Activated naive CD4-positive, alpha-beta T cell treated with anti-CD3 and anti-CD28 coated beads, Interleukin-2, amount 50 U/mL, for 72 hours (primary cell): Measurements from ENCODE around the gene JAKMIP1. TPM values are rescaled to one million over a fixed set of nuclear protein-coding genes. Genes with fewer than 3 reads are reported as not detected.
A peak's percentile ranks its signal among the peaks of the same experiment; 100 is the strongest.

Source experiments
- ATAC-seq, 2 donors: fragments of 150-1000 bp; cut with Tn5 transposase; 2 replicates each; pipeline ENCODE4 v1.10.0; 2021; ENCODE audit warnings: mild to moderate bottlenecking in 2 of 2, moderate library complexity in 2 of 2
- DNase-seq, 2 donors: peaks; one replicate each; pipeline ENCODE4 v3.0.0; 2021 to 2022; ENCODE audit warnings: low spot score in 2 of 2
- H3K27ac Mint-ChIP-seq, 2 donors: one replicate each; pipeline ENCODE4 v1.8.0; 2022; ENCODE audit warnings: mild to moderate bottlenecking in 2 of 2, mixed read lengths in 2 of 2
- H3K36me3 Mint-ChIP-seq, 2 donors: one replicate each; pipeline ENCODE4 v1.8.0; 2022; ENCODE audit warnings: mixed read lengths in 2 of 2
- H3K9me3 Mint-ChIP-seq, 2 donors: one replicate each; pipeline ENCODE4 v1.8.0; 2022; ENCODE audit warnings: mixed read lengths in 2 of 2
- total RNA-seq, 2 donors: library from RNA; stranded (reverse); gene quantifications; one replicate each; pipeline ENCODE4 v1.2.3, GENCODE V29; 2022

The JAKMIP1 gene
- 1 to 10 TPM; 1.3 to 7.4 TPM for total RNA-seq

- DNase-seq (peak; percentile 72 to 94), ATAC-seq (peak; percentile 81 to 82)
- peaks cover 9 to 11% of the 10 kb centered on the region in 2 donors for H3K9me3 Mint-ChIP-seq
- H3K36me3 Mint-ChIP-seq: peaks cover 12% of the 10 kb centered on the region in 2 donors
- peak within 1 kb of the TSS in 1 of 2 donors; percentile 89 for H3K27ac Mint-ChIP-seq
Observed at GRCh38 chr4:6200011-6200921, at the start of gene JAKMIP1. TSS of gene JAKMIP1 (minus strand) at chr4:6200549. CDS start at chr4:6112850, 87,699 bp downstream.

DNA sequence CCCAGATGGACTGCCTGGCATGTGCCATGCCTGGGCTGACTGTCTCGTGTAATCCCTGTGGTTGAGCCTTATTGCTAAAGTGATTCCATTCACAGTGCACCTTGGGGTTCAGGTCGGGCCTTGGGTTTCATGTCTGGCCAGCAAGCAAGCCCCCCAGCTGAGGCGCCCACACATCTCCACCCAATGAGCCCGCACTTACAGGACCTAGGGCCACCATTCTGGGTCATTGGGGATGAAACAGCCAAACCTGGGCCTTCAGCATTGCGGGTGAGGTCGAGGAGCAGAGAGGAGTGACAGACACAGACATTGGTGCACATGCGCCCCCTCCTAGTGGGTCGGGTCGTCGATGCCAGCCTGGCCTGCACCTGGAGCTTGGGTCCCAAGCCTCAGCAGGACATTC lies 48.0 kb upstream of the JAKMIP1 start:
- Mint-ChIP-seq H3K36me3 (peaks cover 14 to 15% of the 10 kb centered on the region in 2 donors), H3K9me3 (peaks cover 5 to 8% of the 10 kb centered on the region in 2 donors), H3K27ac (no peak overlapping the region)
- ATAC-seq: no peak
- DNase-seq: no peak

- no peak overlapping the region for H3K27ac Mint-ChIP-seq
- H3K36me3 Mint-ChIP-seq: peaks cover 14 to 15% of the 10 kb centered on the region in 2 donors
- DNase-seq (no peak), ATAC-seq (no peak)
- H3K9me3 Mint-ChIP-seq: peaks cover 5 to 8% of the 10 kb centered on the region in 2 donors
Observed at GRCh38 chr4:6246170-6246634, 45.9 kb upstream of the JAKMIP1 start.

GRCh38 chr4:6245246-6246169 lies 45.2 kb upstream of the JAKMIP1 start:
- ATAC-seq (no peak), DNase-seq (no peak)
- Mint-ChIP-seq H3K9me3 (peaks cover 5 to 8% of the 10 kb centered on the region in 2 donors), H3K36me3 (peaks cover 14 to 15% of the 10 kb centered on the region in 2 donors), H3K27ac (no peak overlapping the region)

- peaks cover 5 to 8% of the 10 kb centered on the region in 2 donors for H3K9me3 Mint-ChIP-seq
- no peak for ATAC-seq
- H3K27ac Mint-ChIP-seq: no peak overlapping the region
- DNase-seq: no peak
- H3K36me3 Mint-ChIP-seq: peaks cover 14 to 15% of the 10 kb centered on the region in 2 donors
Observed at GRCh38 chr4:6242271-6243029, 42.1 kb upstream of the JAKMIP1 start.

DNA sequence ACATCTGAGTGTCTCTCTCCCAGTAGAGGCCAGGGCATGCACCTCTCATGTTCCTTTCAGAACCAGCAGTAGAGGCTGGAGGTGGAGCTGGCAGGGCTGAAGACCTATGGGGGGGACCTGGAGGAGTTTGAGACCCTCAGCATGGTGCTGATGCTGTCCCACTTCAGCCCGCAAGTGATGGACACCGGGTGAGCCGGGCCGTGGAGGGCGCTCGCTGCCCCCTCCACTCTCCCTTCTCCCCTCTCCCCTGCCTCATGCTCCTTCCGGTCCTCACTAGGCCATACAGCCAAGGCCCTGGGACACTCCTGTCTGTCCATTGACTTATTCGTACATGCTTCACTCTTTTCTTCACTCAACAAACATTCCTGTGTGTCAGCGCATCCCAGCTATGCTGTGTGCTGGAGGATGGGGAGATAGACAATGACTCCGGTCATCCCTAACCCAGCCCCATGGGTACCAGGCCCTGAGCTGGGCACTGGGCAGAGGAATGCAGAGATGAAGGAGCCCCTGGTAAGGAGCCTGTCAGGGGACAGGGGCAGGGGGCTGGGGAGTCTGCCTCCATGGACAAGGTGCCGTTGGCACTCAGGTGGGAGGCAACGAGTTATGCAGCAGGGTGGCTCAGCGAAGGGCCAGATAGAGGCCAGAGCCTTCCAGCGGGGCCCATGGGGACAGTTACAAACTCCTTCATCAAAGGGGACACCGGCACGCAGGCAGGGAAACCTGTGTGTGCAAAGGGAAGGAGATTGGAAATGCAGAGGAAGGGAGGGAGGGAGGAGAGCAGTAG lies 40.9 kb upstream of the JAKMIP1 start:
- peaks cover 14 to 15% of the 10 kb centered on the region in 2 donors for H3K36me3 Mint-ChIP-seq
- ATAC-seq (no peak), DNase-seq (no peak)
- peaks cover 5 to 8% of the 10 kb centered on the region in 2 donors for H3K9me3 Mint-ChIP-seq
- no peak overlapping the region for H3K27ac Mint-ChIP-seq

- Mint-ChIP-seq H3K36me3 (peaks cover 13% of the 10 kb centered on the region in 2 donors), H3K27ac (no peak overlapping the region), H3K9me3 (peaks cover 4 to 6% of the 10 kb centered on the region in 2 donors)
- DNase-seq (no peak), ATAC-seq (no peak)
Observed at GRCh38 chr4:6239968-6240367, 39.6 kb upstream of the JAKMIP1 start.

- no peak overlapping the region for H3K27ac Mint-ChIP-seq
- peaks cover 8% of the 10 kb centered on the region in 2 donors for H3K36me3 Mint-ChIP-seq
- ATAC-seq: no peak
- no peak for DNase-seq
- peaks cover 0 to 1% of the 10 kb centered on the region in 2 donors for H3K9me3 Mint-ChIP-seq
Observed at GRCh38 chr4:6239486-6239885, 39.1 kb upstream of the JAKMIP1 start.

DNA sequence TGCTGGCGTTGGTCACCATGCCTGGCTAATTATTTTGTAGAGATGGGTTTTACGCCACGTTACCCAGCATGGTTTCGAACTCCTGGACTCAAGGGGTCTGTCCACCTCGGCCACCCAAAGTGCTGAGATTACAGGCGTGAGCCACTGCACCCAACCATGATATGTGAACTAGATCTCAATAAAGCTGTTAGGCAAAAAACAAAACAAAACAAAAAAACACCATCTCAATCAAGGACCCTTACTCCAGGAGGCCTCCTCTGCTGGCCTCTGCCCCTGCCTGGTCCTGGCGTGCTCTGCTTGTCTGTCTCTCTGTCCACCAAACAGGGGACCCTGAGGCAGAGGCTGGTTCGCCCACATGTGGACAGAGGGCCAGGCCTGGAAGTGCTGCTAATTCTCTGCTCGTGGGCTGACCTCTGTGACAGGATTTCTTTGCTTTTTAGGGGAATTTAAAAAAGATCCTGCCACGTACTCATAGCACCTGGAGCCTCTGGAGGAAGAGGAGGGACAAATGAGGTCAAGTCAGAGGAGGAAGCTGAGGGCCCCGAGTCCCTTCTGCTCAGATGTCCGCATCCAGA lies 36.6 kb upstream of the JAKMIP1 start:
- H3K27ac Mint-ChIP-seq: no peak overlapping the region
- no peaks in the 10 kb centered on the region for H3K36me3 Mint-ChIP-seq
- ATAC-seq (no peak), DNase-seq (peak in 1 of 2 donors; percentile 26)
- no peaks in the 10 kb centered on the region for H3K9me3 Mint-ChIP-seq

GRCh38 chr4:6235901-6236640 lies 35.7 kb upstream of the JAKMIP1 start:
- DNase-seq: peak in 1 of 2 donors; percentile 28
- Mint-ChIP-seq H3K9me3 (no peaks in the 10 kb centered on the region), H3K36me3 (no peaks in the 10 kb centered on the region), H3K27ac (no peak overlapping the region)
- no peak for ATAC-seq

GRCh38 chr4:6235012-6235411 lies 34.7 kb upstream of the JAKMIP1 start:
- no peaks in the 10 kb centered on the region for H3K9me3 Mint-ChIP-seq
- no peak for ATAC-seq
- no peaks in the 10 kb centered on the region for H3K36me3 Mint-ChIP-seq
- H3K27ac Mint-ChIP-seq: no peak overlapping the region
- no peak for DNase-seq

GRCh38 chr4:6233929-6234328 lies 33.6 kb upstream of the JAKMIP1 start:
- Mint-ChIP-seq H3K27ac (no peak overlapping the region), H3K36me3 (no peaks in the 10 kb centered on the region), H3K9me3 (no peaks in the 10 kb centered on the region)
- no peak for ATAC-seq
- DNase-seq: no peak

DNA sequence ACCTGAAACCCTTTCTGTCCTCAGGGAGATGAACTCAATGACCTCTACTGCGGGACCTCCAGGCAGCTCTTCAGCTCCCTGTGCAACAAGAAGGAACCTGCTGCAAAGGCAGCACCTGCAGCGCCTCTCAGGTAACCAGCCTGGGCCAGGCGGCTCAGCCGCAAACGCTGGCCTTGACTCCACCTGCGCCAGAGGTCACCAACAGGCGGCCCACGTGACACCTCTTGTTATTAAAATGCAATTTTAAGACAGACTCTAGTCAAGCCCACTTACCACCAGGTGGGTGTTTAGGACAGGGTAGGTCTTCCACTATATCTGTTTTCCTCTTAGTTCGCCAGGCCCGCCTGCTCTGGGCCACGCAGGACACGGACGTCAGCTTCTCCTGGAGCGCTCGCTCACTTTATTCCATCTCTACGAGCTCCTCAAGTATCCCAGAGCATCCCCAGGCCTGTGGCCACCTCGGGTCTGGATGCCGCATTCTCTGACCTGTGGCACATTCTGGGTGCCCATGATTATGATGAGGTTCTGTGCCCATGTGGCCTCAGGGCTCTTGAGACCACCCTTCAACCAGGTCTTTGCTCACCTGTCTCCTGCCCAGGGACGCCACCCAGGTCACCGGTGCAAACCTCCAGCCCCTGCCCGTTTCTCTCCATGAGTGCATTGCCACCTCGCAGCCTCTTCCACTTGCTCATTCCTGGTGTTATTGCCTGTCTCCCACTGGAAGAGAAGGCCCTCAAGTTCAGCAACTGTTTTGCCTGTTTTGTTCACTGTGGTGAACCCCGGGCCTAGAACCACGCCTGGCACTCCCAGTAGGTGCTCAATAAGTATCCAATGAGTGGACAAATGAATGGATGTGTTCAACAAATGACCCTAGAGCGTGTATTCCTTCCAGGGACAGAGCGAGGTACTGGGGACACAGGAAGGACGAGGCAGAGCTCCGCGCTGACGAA lies 32.8 kb upstream of the JAKMIP1 start:
- ATAC-seq (no peak), DNase-seq (peak in 1 of 2 donors; percentile 52)
- Mint-ChIP-seq H3K27ac (no peak overlapping the region), H3K36me3 (no peaks in the 10 kb centered on the region), H3K9me3 (no peaks in the 10 kb centered on the region)
